A549 (cell line): ENCODE measurements around the gene PHC2.

ENCODE experiments used
- CEBPB ChIP-seq, 2 experiments: fragments of >200 bp in 1 of 2; sonication (Bioruptor Twin) in 1 of 2; formaldehyde crosslinking in 1 of 2; IDR thresholded peaks; 2 replicates each; pipeline ENCODE4 v1.6.1; 2012 to 2016
- CTCF ChIP-seq: fragments of >200 bp; sonication (Bioruptor Twin); formaldehyde crosslinking; IDR thresholded peaks from 3 replicates; pipeline ENCODE4 v1.5.1; 2016
- EHF ChIP-seq: fragments of 250-450 bp; sonication (Bioruptor Pico); IDR thresholded peaks from 2 replicates; pipeline ENCODE4 v1.5.0; 2020; ENCODE audit warnings: mild to moderate bottlenecking
- JUN ChIP-seq, 2 experiments: fragments of >200 bp; sonication (Bioruptor Twin); formaldehyde crosslinking; IDR thresholded peaks; 2 replicates in 1 of 2; 3 replicates in 1 of 2; pipeline ENCODE4 v1.6.1; 2016 to 2017
- MAZ ChIP-seq: fragments of 150-350 bp; IDR thresholded peaks from 2 replicates; pipeline ENCODE4 v1.6.1; 2014; ENCODE audit warnings: antibody characterized with exemption, low read depth, low read length, borderline replicate concordance
- NPAS2 ChIP-seq: fragments of 250-450 bp; sonication (Bioruptor Pico); IDR thresholded peaks from 2 replicates; pipeline ENCODE4 v1.8.0; 2022; ENCODE audit warnings: mild to moderate bottlenecking, moderate library complexity, borderline replicate concordance
- POLR2A ChIP-seq: IDR thresholded peaks from 2 replicates; pipeline ENCODE4 v1.6.1; 2012; ENCODE audit warnings: mild to moderate bottlenecking, low read length
- RFX5 ChIP-seq: fragments of 450-650 bp; IDR thresholded peaks from 2 replicates; pipeline ENCODE4 v1.7.1; 2014; ENCODE audit warnings: antibody characterized with exemption, mild to moderate bottlenecking, moderate library complexity
- ZFP36 ChIP-seq: fragments of 450-650 bp; IDR thresholded peaks from 2 replicates; pipeline ENCODE4 v1.6.1; 2014; ENCODE audit warnings: borderline replicate concordance; ENCODE audit not compliant: partially characterized antibody

- TF ChIP-seq CTCF = no peak
- TF ChIP-seq POLR2A = no peak
- TF ChIP-seq RFX5 = no peak
- no peak for TF ChIP-seq EHF
- no peak for TF ChIP-seq NPAS2
- no peak for TF ChIP-seq MAZ
- no peak for TF ChIP-seq ZFP36
- TF ChIP-seq JUN (IDR thresholded peaks at IDR 0.05) = no peak
- TF ChIP-seq CEBPB (IDR thresholded peaks at IDR 0.05) = no peak
These were observed 31.7 kb upstream of the PHC2 start for GRCh38 chr1:33462405-33463164.
